Middle frontal gyrus (tissue), 1 donor: ENCODE results near the gene LPAR2.
"Not testable (repeated sequence)": the region's sequence is repeated elsewhere in the genome, so short reads cannot be mapped to it uniquely, and the experiment has no call there.

Source experiments
- DNase-seq: peaks from one replicate; pipeline ENCODE4 v3.0.0-alpha.2; 2015; ENCODE audit warnings: low spot score; ENCODE audit errors: extremely low spot score

Gene LPAR2

GRCh38 chr19:19598728-19599451 is 29.1 kb downstream of the LPAR2 start:
- not testable (repeated sequence) for DNase-seq

DNA sequence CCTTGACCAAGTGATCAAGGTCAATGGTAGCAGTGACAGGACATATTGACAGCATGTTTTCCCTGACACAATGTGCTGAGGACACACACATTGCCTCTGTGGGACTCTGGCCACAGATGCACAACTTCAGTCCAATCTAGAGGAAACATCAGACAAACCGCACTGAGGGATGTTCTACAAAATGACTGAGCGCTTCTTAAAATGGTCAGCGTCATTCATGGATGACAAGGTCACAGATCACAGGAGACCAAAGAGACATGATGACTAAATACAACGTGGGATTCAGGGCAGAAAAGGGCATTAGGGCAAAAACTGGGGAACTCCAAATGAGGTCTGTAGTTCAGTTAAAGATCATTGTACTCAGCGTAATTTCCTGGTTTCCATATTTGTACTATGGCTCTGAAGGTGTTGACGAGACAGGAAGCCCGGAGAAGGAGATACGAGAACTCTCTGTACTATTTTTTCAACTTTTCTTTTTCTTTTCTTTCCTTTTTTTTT is 30.2 kb downstream of the LPAR2 start:
- DNase-seq, result no peak

GRCh38 chr19:19595171-19595701 is 32.8 kb downstream of the LPAR2 start:
- DNase-seq, result no peak

- no peak for DNase-seq
Measured at GRCh38 chr19:19594381-19594780, 33.6 kb downstream of the LPAR2 start.

- DNase-seq, result no peak
Measured at GRCh38 chr19:19592690-19593089, 35.3 kb downstream of the LPAR2 start.

- no peak for DNase-seq
Measured at GRCh38 chr19:19591133-19591825, 36.7 kb downstream of the LPAR2 start.

DNA sequence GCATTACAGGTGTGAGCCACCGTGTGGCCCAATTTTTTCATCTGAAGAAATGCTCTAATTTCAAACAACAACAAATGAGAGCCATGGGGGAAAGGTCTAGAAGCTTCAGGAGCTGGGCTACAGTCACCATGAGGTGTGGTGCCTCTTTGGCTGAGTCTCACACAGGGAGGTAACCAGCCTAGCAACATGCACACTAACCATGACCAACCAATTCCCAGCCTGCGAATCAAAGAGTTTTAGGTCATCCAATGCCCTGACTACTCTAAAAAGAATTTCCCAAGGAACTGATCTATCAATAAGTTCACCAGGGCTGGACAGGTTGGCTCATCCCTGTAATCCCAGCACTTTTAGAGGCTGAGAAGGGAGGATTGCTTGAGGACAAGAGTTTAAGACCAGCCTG is 39.5 kb downstream of the LPAR2 start:
- DNase-seq, result no peak

- no peak for DNase-seq
Measured at GRCh38 chr19:19587771-19588170, 40.2 kb downstream of the LPAR2 start.

- DNase-seq, result no peak
Measured at GRCh38 chr19:19584356-19584755, 43.7 kb downstream of the LPAR2 start.

- DNase-seq, result no peak
Measured at GRCh38 chr19:19582471-19582870, 45.5 kb downstream of the LPAR2 start.

DNA sequence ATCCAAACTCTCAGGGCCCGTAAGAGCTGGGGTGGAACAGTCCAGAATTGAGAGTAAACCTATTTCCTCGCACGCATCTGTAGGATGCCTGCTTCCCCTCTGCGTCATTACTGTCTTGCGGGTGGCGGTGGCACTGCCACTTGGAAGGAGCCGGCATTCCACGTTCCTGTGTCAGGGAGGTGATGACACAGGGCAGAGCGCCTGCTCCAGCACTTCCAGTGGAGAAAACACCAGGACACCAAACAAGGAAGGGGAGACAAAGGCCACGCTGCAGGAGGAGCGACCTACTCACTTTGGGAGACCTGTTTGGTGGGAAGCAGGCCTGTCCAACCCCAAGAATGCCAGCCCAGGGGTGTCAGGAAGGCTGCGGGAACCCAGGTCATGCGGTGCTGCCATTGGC is 46.6 kb downstream of the LPAR2 start:
- no peak for DNase-seq

DNA sequence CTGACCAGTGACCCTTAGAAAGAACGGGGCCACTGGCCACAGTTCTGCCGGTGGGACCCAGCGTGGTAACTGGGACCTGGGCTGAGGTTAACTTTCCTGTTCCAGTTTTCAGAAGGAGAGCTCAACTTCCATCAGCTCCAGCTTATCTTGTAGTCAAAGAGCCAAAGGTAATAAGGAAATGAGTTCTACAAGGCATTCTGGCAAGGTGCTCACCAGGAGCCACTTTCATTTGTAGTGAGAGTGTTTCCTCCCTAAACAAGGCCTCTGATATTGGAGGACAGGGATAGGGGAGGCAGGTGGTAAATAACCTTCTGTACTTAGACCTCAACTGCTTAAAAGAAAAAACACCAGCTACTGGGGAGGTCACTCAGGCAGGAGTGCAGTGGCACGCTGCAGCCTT is 47.6 kb downstream of the LPAR2 start:
- no peak for DNase-seq

DNA sequence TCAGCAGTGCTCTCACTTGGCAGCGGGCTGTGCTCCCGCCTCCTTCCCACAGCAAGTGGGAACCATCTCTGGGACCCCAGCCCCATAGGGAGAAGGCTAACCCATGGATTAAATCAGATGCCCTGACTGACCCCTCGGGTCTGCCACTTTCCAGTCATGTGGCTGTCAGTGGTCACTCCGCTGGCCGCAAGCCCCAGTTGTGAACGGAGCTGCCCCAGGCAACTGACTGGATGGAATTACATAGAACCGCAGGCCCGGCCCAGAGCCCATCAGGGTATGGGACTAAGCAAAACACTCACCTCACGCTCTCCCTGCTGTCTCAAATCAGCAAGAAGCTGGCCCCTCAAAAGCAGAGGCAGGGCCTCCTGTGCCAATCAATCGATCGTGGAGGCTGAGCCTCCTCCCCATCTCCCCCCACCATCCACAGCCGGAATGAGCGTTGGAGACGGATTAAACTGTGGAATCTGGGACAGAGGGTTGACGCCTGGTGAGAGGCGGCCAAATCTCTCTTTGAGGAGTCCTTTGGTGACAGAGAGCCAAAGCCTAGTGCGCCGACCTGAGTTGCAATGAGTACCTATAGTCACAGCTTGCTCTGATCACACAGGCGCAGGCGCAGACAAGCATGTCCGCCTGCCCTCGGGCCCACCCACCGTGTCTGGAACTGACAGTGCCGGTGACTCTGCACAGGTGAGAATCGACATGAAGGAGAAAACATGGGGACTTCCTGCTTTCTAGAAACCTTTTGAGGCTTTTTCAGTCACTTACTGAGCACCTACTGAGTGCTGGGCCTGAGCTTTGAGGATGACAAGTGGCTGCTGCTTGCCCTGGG is 48.3 kb downstream of the LPAR2 start:
- DNase-seq, result no peak

DNA sequence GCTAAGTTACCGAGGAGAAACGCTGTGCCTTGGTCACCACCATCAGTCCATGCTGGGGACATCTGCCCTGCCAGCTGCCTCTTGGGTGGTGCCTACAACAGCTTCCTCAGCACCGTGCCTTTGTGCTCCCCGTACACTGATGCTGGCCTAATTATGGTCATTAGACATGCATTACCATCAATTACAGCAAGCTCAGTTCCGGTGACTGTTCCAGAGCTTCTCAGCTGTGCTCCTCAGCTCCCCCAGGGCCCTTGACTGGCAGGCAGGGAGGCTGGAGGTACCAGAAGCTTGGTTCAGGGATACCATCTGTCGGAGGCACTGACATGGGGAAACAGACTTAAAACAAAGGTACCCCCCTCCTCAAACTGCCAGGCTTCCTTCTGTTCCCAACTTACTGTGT is 49.8 kb downstream of the LPAR2 start:
- DNase-seq, result no peak

DNA sequence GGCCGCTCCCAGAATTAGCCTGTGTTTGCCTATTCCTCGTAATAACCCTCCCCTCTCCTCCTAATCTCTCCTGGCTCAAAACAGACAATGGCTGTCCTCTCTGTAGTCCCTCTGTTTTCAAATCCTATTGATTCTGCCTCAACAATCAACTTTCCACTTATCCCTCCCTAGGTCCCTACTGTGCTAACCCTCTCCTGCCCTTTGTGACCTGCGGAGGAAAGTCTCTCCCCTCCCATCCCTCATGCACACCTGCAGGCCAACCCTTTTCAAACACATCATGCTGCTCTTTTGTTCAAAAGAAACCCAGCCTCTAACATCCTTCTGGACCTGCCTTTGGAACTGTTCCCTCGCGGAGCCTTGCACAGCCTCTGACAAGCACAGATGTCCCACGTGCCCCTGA is 52.6 kb downstream of the LPAR2 start:
- DNase-seq, result no peak
